Fibroblast of the aortic adventitia (primary cell): ENCODE measurements around the gene GLDC. TPM values are rescaled to one million over a fixed set of nuclear protein-coding genes. Genes with fewer than 3 reads are reported as not detected.

Source experiments
- DNase-seq: peaks from one replicate; pipeline ENCODE4 v3.0.0-alpha.2; 2010; ENCODE audit warnings: low read depth
- H3K4me3 ChIP-seq: 2 replicates; pipeline ENCODE4 v1.5.1; 2011; ENCODE audit warnings: low read depth, mild to moderate bottlenecking, control low read depth, low read length, moderate library complexity
- total RNA-seq: library from RNA; depleted of rRNA; stranded (reverse); fragments of >200 nt; gene quantifications from 2 replicates; pipeline ENCODE4 v1.2.3, GENCODE V29; 2012; ENCODE audit warnings: low replicate concordance
- TF ChIP-seq, protein P1 (sequence below): IDR thresholded peaks from 2 replicates; pipeline ENCODE4 v1.5.1; 2011; ENCODE audit warnings: mild to moderate bottlenecking, low read length, control low read depth, inconsistent platforms; ENCODE audit not compliant: insufficient read depth

Gene GLDC
- total RNA-seq, 1 donor, result 1.8 TPM

GRCh38 chr9:6538666-6539071 is 106.9 kb downstream of the GLDC start:
- TF ChIP-seq, protein P1, sequence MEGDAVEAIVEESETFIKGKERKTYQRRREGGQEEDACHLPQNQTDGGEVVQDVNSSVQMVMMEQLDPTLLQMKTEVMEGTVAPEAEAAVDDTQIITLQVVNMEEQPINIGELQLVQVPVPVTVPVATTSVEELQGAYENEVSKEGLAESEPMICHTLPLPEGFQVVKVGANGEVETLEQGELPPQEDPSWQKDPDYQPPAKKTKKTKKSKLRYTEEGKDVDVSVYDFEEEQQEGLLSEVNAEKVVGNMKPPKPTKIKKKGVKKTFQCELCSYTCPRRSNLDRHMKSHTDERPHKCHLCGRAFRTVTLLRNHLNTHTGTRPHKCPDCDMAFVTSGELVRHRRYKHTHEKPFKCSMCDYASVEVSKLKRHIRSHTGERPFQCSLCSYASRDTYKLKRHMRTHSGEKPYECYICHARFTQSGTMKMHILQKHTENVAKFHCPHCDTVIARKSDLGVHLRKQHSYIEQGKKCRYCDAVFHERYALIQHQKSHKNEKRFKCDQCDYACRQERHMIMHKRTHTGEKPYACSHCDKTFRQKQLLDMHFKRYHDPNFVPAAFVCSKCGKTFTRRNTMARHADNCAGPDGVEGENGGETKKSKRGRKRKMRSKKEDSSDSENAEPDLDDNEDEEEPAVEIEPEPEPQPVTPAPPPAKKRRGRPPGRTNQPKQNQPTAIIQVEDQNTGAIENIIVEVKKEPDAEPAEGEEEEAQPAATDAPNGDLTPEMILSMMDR, result no peak
- no peak overlapping the region for H3K4me3 ChIP-seq
- peak; percentile 35 for DNase-seq

DNA sequence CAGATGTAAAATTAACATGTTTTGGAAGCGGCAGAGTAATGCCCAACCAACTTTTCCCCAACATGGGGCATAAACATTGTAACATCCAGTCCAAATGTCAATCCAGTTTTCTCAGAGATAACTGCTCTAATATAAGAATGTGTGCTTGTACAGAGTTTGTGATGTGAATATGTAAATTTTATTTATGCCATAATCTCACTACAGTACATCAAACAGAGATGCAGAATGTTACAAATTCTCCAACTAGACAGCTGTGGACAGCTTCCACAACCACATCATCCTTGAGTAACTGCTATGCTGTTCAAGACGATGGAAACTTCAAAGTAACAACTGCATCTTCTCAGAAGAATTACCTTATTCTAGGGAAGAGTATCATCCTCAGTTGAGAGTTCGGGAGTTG is 109.9 kb downstream of the GLDC start:
- no peak for DNase-seq
- H3K4me3 ChIP-seq, result no peak overlapping the region
- TF ChIP-seq, protein P1, result no peak

GRCh38 chr9:6525326-6526045 is 120.0 kb downstream of the GLDC start:
- peak; percentile 62 for DNase-seq
- no peak overlapping the region for H3K4me3 ChIP-seq
- TF ChIP-seq, protein P1, result no peak

GRCh38 chr9:6522263-6522662 is 123.3 kb downstream of the GLDC start:
- DNase-seq, result no peak
- H3K4me3 ChIP-seq, result no peak overlapping the region
- TF ChIP-seq, protein P1, result no peak

GRCh38 chr9:6512085-6512657 is 133.4 kb downstream of the GLDC start:
- TF ChIP-seq, protein P1, result no peak
- peak; percentile 60 for DNase-seq
- H3K4me3 ChIP-seq, result no peak overlapping the region

DNA sequence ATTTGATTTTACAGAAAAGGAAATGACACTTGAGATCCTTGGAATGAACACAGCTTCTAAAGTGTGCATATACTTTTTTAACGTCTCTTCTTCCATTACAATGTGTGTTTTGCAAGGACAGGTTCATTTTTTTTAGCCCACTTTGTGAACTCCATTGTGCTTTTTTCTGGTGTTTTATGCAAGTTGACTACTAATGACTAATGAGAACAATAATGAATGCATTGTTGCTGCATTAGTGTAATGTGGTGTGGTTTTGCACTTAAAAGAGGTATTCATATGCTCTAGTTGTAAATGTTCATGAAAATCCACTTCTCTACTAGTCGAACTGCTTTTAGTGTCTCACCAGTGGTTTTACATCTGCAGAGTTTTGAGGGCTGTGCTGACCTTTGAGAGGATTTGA is 139.0 kb downstream of the GLDC start:
- no peak for DNase-seq
- TF ChIP-seq, protein P1, result no peak
- H3K4me3 ChIP-seq, result no peak overlapping the region

DNA sequence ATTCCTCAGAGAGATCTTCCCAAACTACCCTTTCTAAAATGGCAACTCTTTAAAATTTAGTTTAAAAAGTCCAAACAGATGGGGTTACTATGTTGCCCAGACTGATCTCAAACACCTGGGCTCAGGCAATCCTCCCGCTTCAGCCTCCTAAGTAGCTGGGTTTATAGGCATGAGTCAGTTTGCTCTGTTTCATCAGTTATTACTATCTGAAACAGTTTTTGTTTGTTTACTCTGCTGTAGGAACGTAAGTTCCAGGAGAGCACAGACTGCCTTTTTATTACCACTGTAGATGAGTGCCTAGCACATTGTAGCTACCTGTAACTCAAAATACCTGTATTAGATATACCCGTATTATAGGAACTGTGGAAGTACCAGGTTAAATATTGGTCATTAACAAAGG is 143.1 kb downstream of the GLDC start:
- DNase-seq, result no peak
- TF ChIP-seq, protein P1, result no peak
- H3K4me3 ChIP-seq, result no peak overlapping the region
